GM21367 (cell line): ENCODE measurements around the gene NCR2.

Experiments
- ATAC-seq: cut with Tn5 transposase; IDR thresholded peaks from one replicate; pipeline ENCODE4 v1.9.1; 2021; ENCODE audit not compliant: unreplicated experiment

Gene NCR2

DNA sequence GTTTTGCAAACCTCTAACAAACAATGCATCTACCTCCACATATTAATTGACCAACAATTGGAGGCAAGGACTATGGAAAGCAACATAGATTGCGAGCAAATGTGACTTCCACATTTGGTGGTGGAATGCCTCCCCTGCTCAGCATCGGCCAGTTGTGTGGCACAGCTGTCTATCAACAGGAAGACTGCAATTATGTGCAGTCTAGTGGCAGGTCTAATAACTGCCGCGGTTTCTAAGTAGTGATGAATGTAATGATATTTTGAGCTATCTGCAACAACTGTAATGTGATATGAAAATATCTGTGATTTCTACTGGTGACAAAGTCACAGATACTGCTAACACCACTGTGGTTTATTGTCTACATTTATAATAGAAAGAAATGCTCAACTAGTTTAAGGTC, 56.8 kb downstream of the NCR2 start:
- no peak for ATAC-seq

DNA sequence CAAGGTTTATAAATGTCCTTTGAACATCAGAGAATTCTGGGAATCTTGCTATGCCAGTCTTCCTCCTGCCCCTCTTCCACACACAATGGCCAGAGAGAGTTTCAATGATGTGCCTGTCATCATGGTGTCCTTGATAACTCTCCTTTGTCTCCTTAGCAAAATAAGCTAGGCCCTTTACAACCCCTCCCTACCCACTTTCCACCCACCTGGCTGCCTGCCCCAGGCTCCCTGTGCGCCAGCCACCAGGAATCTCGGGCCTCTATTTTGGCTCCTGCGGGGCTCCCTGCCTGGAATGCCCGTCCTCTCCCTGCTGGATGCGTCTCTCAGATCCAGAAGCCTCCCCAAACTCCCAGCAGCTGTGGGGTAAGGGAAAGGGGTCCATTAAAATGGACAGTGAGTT, 60.9 kb downstream of the NCR2 start:
- ATAC-seq: no peak

DNA sequence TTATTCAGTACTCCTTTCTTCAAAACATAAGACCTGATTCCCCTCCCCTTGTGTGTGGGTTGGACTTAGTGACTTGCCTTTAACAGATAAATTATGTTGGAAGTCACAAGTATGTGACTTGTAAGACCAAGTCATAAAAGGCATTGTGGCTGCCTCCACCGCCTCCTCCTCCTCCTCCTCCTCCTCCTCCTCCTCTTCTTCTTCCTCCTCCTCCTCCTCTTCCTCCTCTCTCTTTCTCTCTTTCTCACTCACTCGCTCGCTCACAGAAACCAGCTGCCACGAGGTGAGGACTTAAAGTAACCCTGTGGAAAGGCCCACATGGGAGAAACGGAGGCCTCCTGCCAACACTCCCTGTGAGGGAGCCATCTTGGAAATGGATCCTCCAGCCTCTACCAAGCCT, 64.0 kb downstream of the NCR2 start:
- ATAC-seq: no peak
